ENCODE measurements around the gene JPH3. TPM values are rescaled to one million over a fixed set of nuclear protein-coding genes. Genes with fewer than 3 reads are reported as not detected.
A peak's percentile ranks its signal among the peaks of the same experiment; 100 is the strongest.

Gene JPH3
- polyA plus RNA-seq, 1 donor (not counting 4 experiments of a cell fraction or from before 2014, with no cell fraction given), result not detected

DNA sequence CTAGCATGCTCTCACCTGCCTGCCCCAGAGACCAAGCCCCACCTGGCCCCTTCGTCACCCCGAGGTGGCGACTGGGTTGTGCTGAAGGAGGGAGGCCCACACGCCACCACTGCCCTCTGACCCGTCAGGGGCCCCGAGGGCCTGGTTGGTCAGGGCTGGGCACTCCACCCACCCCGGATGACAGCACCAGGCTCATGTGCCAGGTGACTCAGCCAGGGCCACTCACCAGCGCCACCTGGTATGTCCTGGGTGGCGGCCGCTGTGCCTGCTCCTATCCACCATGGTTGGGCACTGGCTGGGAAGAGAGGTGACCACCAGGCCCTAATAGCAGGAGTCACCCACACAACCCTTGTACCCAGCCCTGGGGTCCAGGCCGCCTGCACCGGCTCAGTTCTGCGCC lies 68.9 kb downstream of the JPH3 start:
- no peak for FAIRE-seq
- H3K36me3 ChIP-seq (ENCODE audit: control insufficient read depth in 2 of 2, extremely low read depth in 1 of 2, insufficient read depth in 2 of 2, low read length in 2 of 2), result no peaks in the 10 kb centered on the region
- TF ChIP-seq, protein P1, sequence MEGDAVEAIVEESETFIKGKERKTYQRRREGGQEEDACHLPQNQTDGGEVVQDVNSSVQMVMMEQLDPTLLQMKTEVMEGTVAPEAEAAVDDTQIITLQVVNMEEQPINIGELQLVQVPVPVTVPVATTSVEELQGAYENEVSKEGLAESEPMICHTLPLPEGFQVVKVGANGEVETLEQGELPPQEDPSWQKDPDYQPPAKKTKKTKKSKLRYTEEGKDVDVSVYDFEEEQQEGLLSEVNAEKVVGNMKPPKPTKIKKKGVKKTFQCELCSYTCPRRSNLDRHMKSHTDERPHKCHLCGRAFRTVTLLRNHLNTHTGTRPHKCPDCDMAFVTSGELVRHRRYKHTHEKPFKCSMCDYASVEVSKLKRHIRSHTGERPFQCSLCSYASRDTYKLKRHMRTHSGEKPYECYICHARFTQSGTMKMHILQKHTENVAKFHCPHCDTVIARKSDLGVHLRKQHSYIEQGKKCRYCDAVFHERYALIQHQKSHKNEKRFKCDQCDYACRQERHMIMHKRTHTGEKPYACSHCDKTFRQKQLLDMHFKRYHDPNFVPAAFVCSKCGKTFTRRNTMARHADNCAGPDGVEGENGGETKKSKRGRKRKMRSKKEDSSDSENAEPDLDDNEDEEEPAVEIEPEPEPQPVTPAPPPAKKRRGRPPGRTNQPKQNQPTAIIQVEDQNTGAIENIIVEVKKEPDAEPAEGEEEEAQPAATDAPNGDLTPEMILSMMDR (optimal IDR thresholded peaks at IDR 0.05 in 1 of 3, IDR thresholded peaks at IDR 0.05 in 1 of 3, conservative IDR thresholded peaks at IDR 0.05 in 1 of 3; ENCODE audit: extremely low read depth in 1 of 3, insufficient read depth in 2 of 3, low read length in 3 of 3), result peak in 2 of 3 experiments; percentile 20 to 32
- no peak for TF ChIP-seq EZH2 (IDR thresholded peaks at IDR 0.05; ENCODE audit: low read length)
- no peak overlapping the region for H3K27ac ChIP-seq (ENCODE audit: control insufficient read depth, insufficient read depth, low read length)
- no peak overlapping the region for H3K4me3 ChIP-seq (ENCODE audit: control insufficient read depth in 2 of 3, extremely low read depth in 1 of 3, insufficient read depth in 2 of 3, low read depth in 1 of 3, low read length in 3 of 3)
- H3K9me3 ChIP-seq (ENCODE audit: control insufficient read depth, low read depth, low read length), result no peaks in the 10 kb centered on the region
- no peak overlapping the region for H2AFZ ChIP-seq (ENCODE audit: control insufficient read depth, low read length)
- peaks cover 16% of the 10 kb centered on the region for H3K27me3 ChIP-seq (ENCODE audit: control insufficient read depth, extremely low read depth, insufficient read depth, low read length)
- no peaks in the 10 kb centered on the region for H3K9me1 ChIP-seq (ENCODE audit: control insufficient read depth, extremely low read depth, insufficient read depth, low read length)
- H3K4me2 ChIP-seq (ENCODE audit: control insufficient read depth, extremely low read depth, insufficient read depth, low read depth, low read length), result no peak overlapping the region
- no peaks in the 10 kb centered on the region for H3K79me2 ChIP-seq (ENCODE audit: control insufficient read depth, insufficient read depth, low read length)
- no peaks in the 10 kb centered on the region for H4K20me1 ChIP-seq (ENCODE audit: control insufficient read depth, extremely low read depth, insufficient read depth, low read length)
- no peak overlapping the region for H3K9ac ChIP-seq (ENCODE audit: control insufficient read depth, extremely low read depth, insufficient read depth, low read length)
- dilution Hi-C loops (cut with MboI; ENCODE audit: extremely low pct_ligation_motif_present, low sequenced_read_pairs), result no loop called here
- H3K4me1 ChIP-seq (ENCODE audit: control insufficient read depth, extremely low read depth, insufficient read depth, low read length), result no peaks in the 10 kb centered on the region
- DNase-seq (ENCODE audit: low read depth, low spot score), result no peak

DNA sequence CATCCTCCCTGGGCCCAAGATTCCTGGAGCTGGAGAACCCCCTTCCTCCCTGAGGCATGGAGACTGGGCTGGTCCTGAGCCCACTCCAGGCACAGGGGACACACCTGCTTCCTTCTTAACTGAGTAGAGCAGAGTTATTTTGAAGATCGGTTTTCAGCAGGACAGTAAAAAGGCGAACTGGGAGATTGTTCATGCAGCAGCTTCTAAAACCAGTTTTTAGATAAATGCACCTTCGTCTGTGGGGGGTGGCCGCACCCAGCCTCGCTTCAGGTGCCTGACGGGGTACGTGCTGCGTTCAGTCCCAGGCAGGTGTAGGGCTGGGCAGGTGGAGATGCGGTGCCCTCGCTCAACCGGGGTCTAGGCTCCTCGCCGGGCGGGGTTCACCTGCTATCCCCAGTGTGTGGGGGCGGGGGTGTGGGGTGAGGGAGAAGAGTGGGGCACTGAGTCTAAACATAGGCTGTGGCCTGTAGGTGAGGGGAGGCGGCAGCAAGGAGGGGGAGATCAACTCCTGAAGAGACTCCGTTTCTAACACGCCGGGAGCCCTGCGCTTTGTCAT lies 69.5 kb downstream of the JPH3 start:
- Histone ChIP-seq H2AFZ (ENCODE audit: control insufficient read depth, low read length) (no peak overlapping the region), H3K4me1 (ENCODE audit: control insufficient read depth, extremely low read depth, insufficient read depth, low read length) (no peaks in the 10 kb centered on the region), H3K27me3 (ENCODE audit: control insufficient read depth, extremely low read depth, insufficient read depth, low read length) (peaks cover 15% of the 10 kb centered on the region), H3K79me2 (ENCODE audit: control insufficient read depth, insufficient read depth, low read length) (no peaks in the 10 kb centered on the region), H3K9me1 (ENCODE audit: control insufficient read depth, extremely low read depth, insufficient read depth, low read length) (no peaks in the 10 kb centered on the region), H3K27ac (ENCODE audit: control insufficient read depth, insufficient read depth, low read length) (no peak overlapping the region), H4K20me1 (ENCODE audit: control insufficient read depth, extremely low read depth, insufficient read depth, low read length) (no peaks in the 10 kb centered on the region), H3K36me3 (ENCODE audit: control insufficient read depth in 2 of 2, extremely low read depth in 1 of 2, insufficient read depth in 2 of 2, low read length in 2 of 2) (no peaks in the 10 kb centered on the region), H3K4me2 (ENCODE audit: control insufficient read depth, extremely low read depth, insufficient read depth, low read depth, low read length) (no peak overlapping the region), H3K4me3 (ENCODE audit: control insufficient read depth in 2 of 3, extremely low read depth in 1 of 3, insufficient read depth in 2 of 3, low read depth in 1 of 3, low read length in 3 of 3) (no peak overlapping the region), H3K9me3 (ENCODE audit: control insufficient read depth, low read depth, low read length) (no peaks in the 10 kb centered on the region), H3K9ac (ENCODE audit: control insufficient read depth, extremely low read depth, insufficient read depth, low read length) (no peak overlapping the region)
- dilution Hi-C loops (cut with MboI; ENCODE audit: extremely low pct_ligation_motif_present, low sequenced_read_pairs), result no loop called here
- TF ChIP-seq EZH2 (IDR thresholded peaks at IDR 0.05; ENCODE audit: low read length), result no peak
- TF ChIP-seq, protein P1 (optimal IDR thresholded peaks at IDR 0.05 in 1 of 3, IDR thresholded peaks at IDR 0.05 in 1 of 3, conservative IDR thresholded peaks at IDR 0.05 in 1 of 3; ENCODE audit: extremely low read depth in 1 of 3, insufficient read depth in 2 of 3, low read length in 3 of 3), result no peak
- FAIRE-seq, result no peak
- no peak for DNase-seq (ENCODE audit: low read depth, low spot score)
